ENCODE measurements around the gene LAMA1. TPM values are rescaled to one million over a fixed set of nuclear protein-coding genes. Genes with fewer than 3 reads are reported as not detected.

LAMA1 gene
- polyA plus RNA-seq, 1 donor from 2014 or later, result 10.3 TPM

DNA sequence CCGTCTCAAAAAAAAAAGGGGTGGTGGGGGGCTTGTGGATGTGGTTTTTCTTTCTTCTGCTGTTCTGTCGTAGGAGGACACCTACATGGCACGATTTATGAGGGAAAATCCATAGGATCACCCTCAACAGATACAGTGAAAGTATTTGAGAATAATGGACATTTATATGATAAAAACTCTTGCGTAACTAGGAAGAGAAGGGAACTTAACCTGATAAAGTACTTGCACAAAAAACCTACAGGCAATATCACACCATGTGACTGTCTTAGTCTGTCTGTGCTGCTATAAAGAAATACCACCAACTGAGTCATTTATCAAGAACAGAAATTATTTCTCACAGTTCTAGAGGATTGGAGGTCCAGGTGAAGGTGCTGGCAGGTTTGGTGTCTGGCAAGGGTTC, 21.8 kb upstream of the LAMA1 start:
- Histone ChIP-seq H3K79me2 (replicated peaks; ENCODE audit: insufficient read depth, low read length) (no peaks in the 10 kb centered on the region), H3K27ac (ENCODE audit: low read length) (no peak overlapping the region), H3K4me2 (ENCODE audit: low read length) (no peak overlapping the region), H2AFZ (ENCODE audit: low read depth, low read length) (no peak overlapping the region), H3K9me3 (ENCODE audit: low read length) (no peaks in the 10 kb centered on the region), H3F3A (ENCODE audit: insufficient read depth, low read length, poor library complexity, severe bottlenecking) (no peaks in the 10 kb centered on the region), H3K9me2 (ENCODE audit: insufficient read depth, low read length) (no peaks in the 10 kb centered on the region), H3K9ac (ENCODE audit: low read length) (no peak overlapping the region), H3K27me3 (ENCODE audit: insufficient read depth, low read depth, low read length) (no peaks in the 10 kb centered on the region), H4K20me1 (ENCODE audit: insufficient read depth) (no peaks in the 10 kb centered on the region), H3K4me3 (ENCODE audit: low read length) (no peak overlapping the region), H3K36me3 (ENCODE audit: insufficient read depth, low read length) (no peaks in the 10 kb centered on the region)
- no peak for TF ChIP-seq POLR2AphosphoS5 (IDR thresholded peaks at IDR 0.05)
- TF ChIP-seq MXI1 (conservative IDR thresholded peaks at IDR 0.05; ENCODE audit: poor library complexity, severe bottlenecking), result no peak
- TF ChIP-seq EZH2 (IDR thresholded peaks at IDR 0.05; ENCODE audit: borderline replicate concordance, insufficient read depth, low read length, poor library complexity, severe bottlenecking), result no peak
- TF ChIP-seq, protein P1, sequence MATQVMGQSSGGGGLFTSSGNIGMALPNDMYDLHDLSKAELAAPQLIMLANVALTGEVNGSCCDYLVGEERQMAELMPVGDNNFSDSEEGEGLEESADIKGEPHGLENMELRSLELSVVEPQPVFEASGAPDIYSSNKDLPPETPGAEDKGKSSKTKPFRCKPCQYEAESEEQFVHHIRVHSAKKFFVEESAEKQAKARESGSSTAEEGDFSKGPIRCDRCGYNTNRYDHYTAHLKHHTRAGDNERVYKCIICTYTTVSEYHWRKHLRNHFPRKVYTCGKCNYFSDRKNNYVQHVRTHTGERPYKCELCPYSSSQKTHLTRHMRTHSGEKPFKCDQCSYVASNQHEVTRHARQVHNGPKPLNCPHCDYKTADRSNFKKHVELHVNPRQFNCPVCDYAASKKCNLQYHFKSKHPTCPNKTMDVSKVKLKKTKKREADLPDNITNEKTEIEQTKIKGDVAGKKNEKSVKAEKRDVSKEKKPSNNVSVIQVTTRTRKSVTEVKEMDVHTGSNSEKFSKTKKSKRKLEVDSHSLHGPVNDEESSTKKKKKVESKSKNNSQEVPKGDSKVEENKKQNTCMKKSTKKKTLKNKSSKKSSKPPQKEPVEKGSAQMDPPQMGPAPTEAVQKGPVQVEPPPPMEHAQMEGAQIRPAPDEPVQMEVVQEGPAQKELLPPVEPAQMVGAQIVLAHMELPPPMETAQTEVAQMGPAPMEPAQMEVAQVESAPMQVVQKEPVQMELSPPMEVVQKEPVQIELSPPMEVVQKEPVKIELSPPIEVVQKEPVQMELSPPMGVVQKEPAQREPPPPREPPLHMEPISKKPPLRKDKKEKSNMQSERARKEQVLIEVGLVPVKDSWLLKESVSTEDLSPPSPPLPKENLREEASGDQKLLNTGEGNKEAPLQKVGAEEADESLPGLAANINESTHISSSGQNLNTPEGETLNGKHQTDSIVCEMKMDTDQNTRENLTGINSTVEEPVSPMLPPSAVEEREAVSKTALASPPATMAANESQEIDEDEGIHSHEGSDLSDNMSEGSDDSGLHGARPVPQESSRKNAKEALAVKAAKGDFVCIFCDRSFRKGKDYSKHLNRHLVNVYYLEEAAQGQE (IDR thresholded peaks at IDR 0.05; ENCODE audit: borderline replicate concordance), result no peak
- TF ChIP-seq, protein P2, sequence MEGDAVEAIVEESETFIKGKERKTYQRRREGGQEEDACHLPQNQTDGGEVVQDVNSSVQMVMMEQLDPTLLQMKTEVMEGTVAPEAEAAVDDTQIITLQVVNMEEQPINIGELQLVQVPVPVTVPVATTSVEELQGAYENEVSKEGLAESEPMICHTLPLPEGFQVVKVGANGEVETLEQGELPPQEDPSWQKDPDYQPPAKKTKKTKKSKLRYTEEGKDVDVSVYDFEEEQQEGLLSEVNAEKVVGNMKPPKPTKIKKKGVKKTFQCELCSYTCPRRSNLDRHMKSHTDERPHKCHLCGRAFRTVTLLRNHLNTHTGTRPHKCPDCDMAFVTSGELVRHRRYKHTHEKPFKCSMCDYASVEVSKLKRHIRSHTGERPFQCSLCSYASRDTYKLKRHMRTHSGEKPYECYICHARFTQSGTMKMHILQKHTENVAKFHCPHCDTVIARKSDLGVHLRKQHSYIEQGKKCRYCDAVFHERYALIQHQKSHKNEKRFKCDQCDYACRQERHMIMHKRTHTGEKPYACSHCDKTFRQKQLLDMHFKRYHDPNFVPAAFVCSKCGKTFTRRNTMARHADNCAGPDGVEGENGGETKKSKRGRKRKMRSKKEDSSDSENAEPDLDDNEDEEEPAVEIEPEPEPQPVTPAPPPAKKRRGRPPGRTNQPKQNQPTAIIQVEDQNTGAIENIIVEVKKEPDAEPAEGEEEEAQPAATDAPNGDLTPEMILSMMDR (IDR thresholded peaks at IDR 0.05; ENCODE audit: poor library complexity, severe bottlenecking), result no peak

DNA sequence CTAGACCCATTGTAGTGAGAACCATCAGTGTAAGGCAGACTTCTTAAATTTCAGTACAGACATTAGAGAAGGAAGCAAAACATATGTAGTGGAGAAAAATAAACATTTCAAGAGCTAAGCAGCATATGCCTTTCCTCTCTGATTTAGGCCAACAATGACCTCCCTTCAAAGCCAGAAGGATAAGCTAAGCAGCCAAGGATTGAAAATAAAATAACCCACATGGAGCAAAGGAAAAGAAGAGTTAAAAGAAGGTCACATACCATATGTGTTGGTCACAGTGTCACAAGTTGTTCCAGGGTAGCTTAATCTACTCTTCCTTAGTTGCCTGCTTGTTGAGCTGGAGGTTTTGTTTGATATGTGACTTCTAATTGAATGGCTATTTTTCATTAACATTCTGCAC, 15.6 kb upstream of the LAMA1 start:
- no peak for TF ChIP-seq EZH2 (IDR thresholded peaks at IDR 0.05; ENCODE audit: borderline replicate concordance, insufficient read depth, low read length, poor library complexity, severe bottlenecking)
- TF ChIP-seq, protein P2 (IDR thresholded peaks at IDR 0.05; ENCODE audit: poor library complexity, severe bottlenecking), result no peak
- TF ChIP-seq POLR2AphosphoS5 (IDR thresholded peaks at IDR 0.05), result no peak
- TF ChIP-seq SMC3 (conservative IDR thresholded peaks at IDR 0.05; ENCODE audit: poor library complexity), result no peak
- TF ChIP-seq RAD21 (conservative IDR thresholded peaks at IDR 0.05), result no peak
- TF ChIP-seq TAF1 (IDR thresholded peaks at IDR 0.05; ENCODE audit: low read depth), result no peak
- TF ChIP-seq MXI1 (conservative IDR thresholded peaks at IDR 0.05; ENCODE audit: poor library complexity, severe bottlenecking), result no peak
- no peak for TF ChIP-seq EP300 (conservative IDR thresholded peaks at IDR 0.05; ENCODE audit: poor library complexity, severe bottlenecking)
- TF ChIP-seq, protein P1 (IDR thresholded peaks at IDR 0.05; ENCODE audit: borderline replicate concordance), result no peak

More for the DNA sequence above, 15.6 kb upstream of the LAMA1 start:
- no peaks in the 10 kb centered on the region for H3K79me2 ChIP-seq (replicated peaks; ENCODE audit: insufficient read depth, low read length)
- H3K9me3 ChIP-seq (ENCODE audit: low read length), result no peaks in the 10 kb centered on the region
- H3K9me2 ChIP-seq (ENCODE audit: insufficient read depth, low read length), result no peaks in the 10 kb centered on the region
- H4K20me1 ChIP-seq (ENCODE audit: insufficient read depth), result no peaks in the 10 kb centered on the region
- no peaks in the 10 kb centered on the region for H3F3A ChIP-seq (ENCODE audit: insufficient read depth, low read length, poor library complexity, severe bottlenecking)
- H3K27me3 ChIP-seq (ENCODE audit: insufficient read depth, low read depth, low read length), result no peaks in the 10 kb centered on the region
- H3K27ac ChIP-seq (ENCODE audit: low read length), result no peak overlapping the region
- no peaks in the 10 kb centered on the region for H3K36me3 ChIP-seq (ENCODE audit: insufficient read depth, low read length)
- H3K4me3 ChIP-seq (ENCODE audit: low read length), result no peak overlapping the region
- H3K4me2 ChIP-seq (ENCODE audit: low read length), result no peak overlapping the region
- H3K9ac ChIP-seq (ENCODE audit: low read length), result no peak overlapping the region
- no peak overlapping the region for H2AFZ ChIP-seq (ENCODE audit: low read depth, low read length)

Data from neural cell (in vitro differentiated cells).